HAP-1 (cell line): ENCODE data around the gene DNAJC3.

Experiments
- DNase-seq, 2 experiments: peaks; one replicate each; pipeline ENCODE4 v3.0.0-alpha.2; 2016 to 2020; ENCODE audit warnings: low spot score in 2 of 2
- H3K27me3 ChIP-seq: fragments of 250-450 bp; sonication (Bioruptor Pico); 2 replicates; pipeline ENCODE4 v1.5.1; 2020; ENCODE audit warnings: low read depth, mild to moderate bottlenecking, moderate library complexity
- H3K36me3 ChIP-seq: fragments of 250-450 bp; sonication (Bioruptor Pico); replicated peaks from 2 replicates; pipeline ENCODE4 v1.5.1; 2020; ENCODE audit warnings: mild to moderate bottlenecking
- H3K4me1 ChIP-seq: fragments of 250-450 bp; sonication (Bioruptor Pico); 2 replicates; pipeline ENCODE4 v1.5.1; 2020; ENCODE audit warnings: mild to moderate bottlenecking
- H3K4me3 ChIP-seq: fragments of 250-450 bp; sonication (Bioruptor Pico); 2 replicates; pipeline ENCODE4 v1.5.1; 2020; ENCODE audit warnings: mild to moderate bottlenecking, moderate library complexity
- H3K9me3 ChIP-seq: fragments of 250-450 bp; sonication (Bioruptor Pico); 2 replicates; pipeline ENCODE4 v1.5.1; 2020; ENCODE audit warnings: mild to moderate bottlenecking, moderate library complexity
- in situ Hi-C: fragments of 300-500 bp; cut with MboI; formaldehyde crosslinking; loops from 3 replicates; pipeline ENCODE4 v1.14.3; 2020; ENCODE audit warnings: low sequenced_read_pairs, inconsistent platforms, mixed read lengths

The DNAJC3 gene, protein sequence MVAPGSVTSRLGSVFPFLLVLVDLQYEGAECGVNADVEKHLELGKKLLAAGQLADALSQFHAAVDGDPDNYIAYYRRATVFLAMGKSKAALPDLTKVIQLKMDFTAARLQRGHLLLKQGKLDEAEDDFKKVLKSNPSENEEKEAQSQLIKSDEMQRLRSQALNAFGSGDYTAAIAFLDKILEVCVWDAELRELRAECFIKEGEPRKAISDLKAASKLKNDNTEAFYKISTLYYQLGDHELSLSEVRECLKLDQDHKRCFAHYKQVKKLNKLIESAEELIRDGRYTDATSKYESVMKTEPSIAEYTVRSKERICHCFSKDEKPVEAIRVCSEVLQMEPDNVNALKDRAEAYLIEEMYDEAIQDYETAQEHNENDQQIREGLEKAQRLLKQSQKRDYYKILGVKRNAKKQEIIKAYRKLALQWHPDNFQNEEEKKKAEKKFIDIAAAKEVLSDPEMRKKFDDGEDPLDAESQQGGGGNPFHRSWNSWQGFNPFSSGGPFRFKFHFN

DNA sequence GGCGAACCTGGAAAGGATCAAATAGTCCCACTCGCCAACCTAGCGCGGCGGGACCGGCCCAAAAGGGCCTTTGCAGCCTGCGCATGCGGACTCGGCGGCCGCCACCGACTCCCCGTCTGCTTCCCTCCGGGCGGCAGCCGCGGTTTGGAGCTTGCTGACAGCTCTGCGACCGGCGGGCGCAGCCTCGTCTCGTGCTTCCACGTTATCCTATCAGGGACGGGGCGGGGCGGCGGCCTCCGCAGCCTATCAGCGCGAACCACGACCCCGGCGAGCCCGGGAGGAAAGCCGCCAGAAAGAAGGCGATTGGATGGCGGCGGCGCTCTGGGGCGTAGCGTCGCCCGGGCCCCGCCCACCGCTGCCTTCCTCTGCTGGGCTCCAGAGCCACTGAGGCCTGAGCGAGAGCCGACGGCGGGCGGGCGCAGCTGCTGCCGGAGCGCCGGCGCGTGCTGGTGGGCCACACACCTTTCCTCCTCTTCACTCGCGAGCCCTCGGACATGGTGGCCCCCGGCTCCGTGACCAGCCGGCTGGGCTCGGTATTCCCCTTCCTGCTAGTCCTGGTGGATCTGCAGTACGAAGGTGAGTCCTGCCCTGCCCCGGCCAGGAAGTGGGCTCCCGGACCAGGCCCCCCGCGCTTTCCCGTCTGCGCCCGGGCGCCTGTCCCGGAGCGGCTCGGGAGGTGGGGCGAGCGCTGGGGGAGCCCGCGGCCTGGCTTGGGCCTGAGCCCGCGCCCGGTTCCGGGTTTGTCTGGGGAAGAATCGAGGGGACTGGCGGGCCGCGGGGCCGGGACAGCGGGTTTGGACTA is at the start of gene DNAJC3:
Gene DNAJC3 (plus strand): TSS at position 378 of the 802 bp plus-strand sequence. CDS start 117 bp downstream, at position 495.
- H3K36me3 ChIP-seq: no peaks in the 10 kb centered on the region
- in situ Hi-C loops: no loop called here
- H3K27me3 ChIP-seq: no peaks in the 10 kb centered on the region
- H3K4me3 ChIP-seq: peak within 1 kb of the TSS; percentile 68
- no peaks in the 10 kb centered on the region for H3K9me3 ChIP-seq
- H3K4me1 ChIP-seq: peaks cover 21% of the 10 kb centered on the region
- DNase-seq: peak; percentile 94 to 99

DNA sequence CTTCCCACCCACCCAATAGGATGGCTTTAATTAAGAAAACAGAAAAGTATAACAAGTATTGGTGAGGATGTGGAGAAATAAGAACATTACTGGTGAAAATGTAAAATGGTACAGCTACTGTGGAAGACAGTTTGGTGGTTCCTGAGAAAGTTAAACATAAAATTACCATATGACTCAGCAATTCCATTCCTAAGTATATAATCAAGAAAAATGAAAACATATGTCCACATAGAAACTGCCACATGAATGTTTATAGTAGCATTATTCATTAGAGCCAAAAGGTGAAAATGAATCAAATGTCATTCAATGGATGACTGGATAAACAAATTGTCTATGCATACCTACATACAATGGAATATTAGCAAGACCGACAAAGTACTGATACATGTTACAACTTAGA is 49.3 kb upstream of the DNAJC3 start:
- in situ Hi-C loops: no loop called here
- DNase-seq: no peak
- Histone ChIP-seq H3K9me3 (no peaks in the 10 kb centered on the region), H3K4me3 (no peak overlapping the region), H3K27me3 (no peaks in the 10 kb centered on the region), H3K36me3 (peaks cover 74% of the 10 kb centered on the region), H3K4me1 (no peaks in the 10 kb centered on the region)

DNA sequence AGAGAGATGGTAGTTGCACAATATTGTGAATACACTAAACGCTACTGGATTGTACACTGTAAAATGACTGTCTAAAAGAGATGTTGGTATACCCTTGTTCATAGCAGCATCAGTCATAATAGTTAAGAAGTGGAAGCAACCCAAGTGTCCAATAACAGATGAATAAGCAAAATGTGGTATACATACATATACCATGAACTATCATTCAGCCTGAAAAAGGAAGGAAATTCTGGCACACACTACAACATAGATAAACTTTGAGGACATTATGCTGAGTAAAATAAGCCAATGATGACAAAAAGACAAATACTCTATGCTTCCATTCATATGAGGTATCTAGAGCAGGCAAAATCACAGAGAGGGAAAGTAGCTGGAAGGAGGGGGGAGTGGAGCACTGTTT is 48.5 kb upstream of the DNAJC3 start:
- no peaks in the 10 kb centered on the region for H3K4me1 ChIP-seq
- no peak overlapping the region for H3K4me3 ChIP-seq
- in situ Hi-C loops: no loop called here
- H3K9me3 ChIP-seq: no peaks in the 10 kb centered on the region
- peaks cover 72% of the 10 kb centered on the region for H3K36me3 ChIP-seq
- no peaks in the 10 kb centered on the region for H3K27me3 ChIP-seq
- no peak for DNase-seq

DNA sequence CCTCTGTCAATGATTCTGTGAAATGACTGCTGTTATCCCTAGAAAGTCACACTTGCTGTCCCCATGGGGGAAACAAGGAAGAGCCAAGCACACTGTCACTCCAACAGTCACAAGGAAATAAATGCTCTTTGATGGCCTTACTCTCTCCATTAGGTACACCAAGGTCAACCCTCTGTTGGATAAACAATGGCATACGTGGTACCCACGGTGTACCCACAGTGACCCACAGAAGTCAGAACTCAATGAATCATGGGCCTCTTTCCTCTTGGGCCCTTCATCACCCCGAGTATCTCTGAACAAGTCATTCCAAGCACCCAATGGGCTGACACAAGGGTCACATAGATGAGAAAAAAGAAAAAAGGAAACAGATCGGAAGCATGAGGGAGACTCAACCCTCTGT is 47.9 kb upstream of the DNAJC3 start:
- Histone ChIP-seq H3K4me1 (no peaks in the 10 kb centered on the region), H3K9me3 (no peaks in the 10 kb centered on the region), H3K4me3 (no peak overlapping the region), H3K27me3 (no peaks in the 10 kb centered on the region), H3K36me3 (peaks cover 69% of the 10 kb centered on the region)
- in situ Hi-C loops: no loop called here
- no peak for DNase-seq

DNA sequence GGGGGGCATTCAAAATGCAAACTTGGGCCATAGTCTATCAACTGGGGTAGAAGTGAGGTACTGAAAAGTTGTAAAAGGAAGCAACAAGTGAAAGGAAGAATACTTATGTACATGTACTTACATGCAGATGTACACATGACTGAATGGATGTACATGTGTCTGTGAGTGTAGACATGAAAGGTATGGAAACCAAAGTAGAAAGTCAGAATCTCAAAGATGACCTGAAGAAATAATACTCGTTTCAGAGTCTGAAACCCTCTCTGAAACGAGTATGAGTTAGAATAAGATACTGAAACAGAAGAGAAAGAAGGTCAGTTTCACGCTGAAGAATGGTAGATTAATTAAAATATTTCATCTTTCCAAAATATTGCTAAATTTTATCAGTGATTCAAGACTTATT is 46.3 kb upstream of the DNAJC3 start:
- Histone ChIP-seq H3K27me3 (no peaks in the 10 kb centered on the region), H3K4me3 (no peak overlapping the region), H3K9me3 (no peaks in the 10 kb centered on the region), H3K4me1 (no peaks in the 10 kb centered on the region), H3K36me3 (peaks cover 70% of the 10 kb centered on the region)
- no peak for DNase-seq
- in situ Hi-C loops: no loop called here

DNA sequence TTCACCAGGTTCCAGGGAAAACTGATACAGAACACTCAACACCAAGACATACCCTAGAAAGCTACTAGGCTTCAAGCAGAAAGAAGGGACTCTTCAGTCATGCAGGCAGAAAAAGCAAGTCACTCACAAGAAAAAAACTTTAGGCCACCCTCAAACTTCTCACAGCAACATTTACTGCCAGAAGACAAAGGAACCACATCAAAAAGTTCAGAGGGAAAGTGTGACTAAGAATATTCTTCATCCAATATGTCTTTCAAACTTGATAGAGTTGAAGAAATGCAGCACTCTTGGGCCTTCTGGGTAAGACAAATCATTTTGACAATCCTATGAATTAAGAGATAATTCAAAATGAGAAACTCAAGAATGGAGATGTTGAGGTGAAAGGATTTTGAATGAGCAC is 40.1 kb upstream of the DNAJC3 start:
- in situ Hi-C loops: no loop called here

DNA sequence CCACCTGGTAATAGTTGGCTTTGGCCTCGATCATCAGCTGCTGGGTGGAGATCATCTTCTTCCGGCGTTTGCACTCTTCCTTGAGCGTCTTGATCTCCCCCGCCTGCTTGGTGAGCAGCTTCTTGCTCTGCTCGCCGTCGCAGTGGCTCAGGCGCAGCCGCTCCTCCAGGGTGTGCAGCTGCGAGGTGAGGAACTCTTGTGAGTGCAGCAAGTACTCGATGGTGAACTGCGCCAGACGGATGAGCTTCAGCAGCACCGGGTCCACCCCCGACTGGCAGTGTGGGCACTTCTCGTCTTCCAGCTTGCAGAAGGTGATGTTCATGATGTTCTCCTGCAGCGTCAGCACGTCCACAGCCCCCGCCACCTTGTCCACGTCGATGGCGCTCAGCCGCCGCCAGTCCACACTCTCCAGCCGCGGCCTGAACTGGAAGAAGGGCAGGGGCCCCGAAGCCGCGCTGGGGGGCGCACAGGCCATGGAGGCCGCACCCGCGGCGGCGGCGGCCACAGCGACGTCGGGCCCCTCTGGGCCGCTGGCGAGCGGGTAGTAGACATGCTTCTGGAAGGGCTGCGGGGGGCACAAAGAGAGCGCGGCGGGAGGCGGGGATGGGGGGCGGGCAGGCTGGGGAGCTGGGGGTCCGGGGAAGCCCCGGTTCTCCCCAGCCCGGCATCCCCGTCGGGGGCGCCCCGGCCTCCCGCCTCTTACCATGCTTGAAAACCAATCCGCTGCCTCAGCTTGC is 35.5 kb upstream of the DNAJC3 start:
- in situ Hi-C loops: no loop called here
- no peaks in the 10 kb centered on the region for H3K27me3 ChIP-seq
- H3K4me3 ChIP-seq: no peak overlapping the region
- no peaks in the 10 kb centered on the region for H3K9me3 ChIP-seq
- peaks cover 5% of the 10 kb centered on the region; the same call in 1 of the 2 replicates for H3K4me1 ChIP-seq
- DNase-seq: no peak
- H3K36me3 ChIP-seq: peaks cover 26% of the 10 kb centered on the region

More for the DNA sequence above, 40.1 kb upstream of the DNAJC3 start:
- H3K9me3 ChIP-seq: no peaks in the 10 kb centered on the region
- no peaks in the 10 kb centered on the region for H3K27me3 ChIP-seq
- DNase-seq: no peak
- peaks cover 50% of the 10 kb centered on the region for H3K36me3 ChIP-seq
- no peaks in the 10 kb centered on the region for H3K4me1 ChIP-seq
- no peak overlapping the region for H3K4me3 ChIP-seq

DNA sequence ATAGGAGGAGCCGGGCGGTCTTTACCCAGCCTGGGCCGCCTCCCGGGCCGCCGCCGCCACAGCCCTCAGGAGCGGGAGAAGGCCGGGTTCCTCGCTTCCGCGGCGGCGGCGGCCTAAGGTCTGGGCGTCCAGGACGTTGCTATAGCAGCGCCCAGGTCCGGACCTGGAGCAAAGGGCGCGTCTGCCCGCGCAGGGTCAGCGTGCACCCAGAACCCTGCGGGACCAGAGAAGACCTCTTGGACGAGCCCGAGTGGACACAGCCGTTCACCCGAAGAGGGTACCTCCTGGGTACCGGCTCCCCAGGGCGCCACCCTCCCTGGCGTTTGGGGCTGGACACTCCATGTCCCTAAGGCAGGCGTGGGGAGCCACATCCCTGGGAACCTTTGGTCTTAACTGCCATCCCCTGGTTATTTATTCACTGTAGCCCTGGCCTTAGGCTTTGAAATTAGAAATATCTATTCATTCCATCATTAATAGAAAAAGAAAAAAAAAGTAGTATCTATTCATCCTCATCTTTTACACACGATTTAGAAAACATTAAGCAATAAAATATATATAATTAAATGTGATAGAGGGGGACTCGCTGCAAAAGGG is 34.8 kb upstream of the DNAJC3 start:
- in situ Hi-C loops: no loop called here

DNA sequence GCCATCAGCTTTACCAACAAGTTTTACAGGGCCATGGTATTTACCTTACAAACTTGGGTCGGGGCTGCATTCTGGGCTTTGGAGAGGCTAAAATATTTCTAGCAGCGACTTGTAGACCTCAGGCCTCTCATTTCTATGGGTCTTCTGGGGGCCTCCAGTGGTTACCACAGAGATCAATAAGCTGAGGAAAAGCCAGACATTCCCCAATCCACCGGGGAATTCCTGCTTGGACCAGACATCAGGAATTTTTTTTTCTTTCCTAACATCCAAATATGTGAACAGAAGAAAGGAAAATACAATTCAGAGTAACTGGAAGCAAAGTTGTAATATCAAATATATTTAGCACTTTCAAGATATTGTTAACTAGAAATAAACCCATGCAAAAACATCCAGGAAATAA is 33.9 kb upstream of the DNAJC3 start:
- Histone ChIP-seq H3K27me3 (no peaks in the 10 kb centered on the region), H3K4me1 (peaks cover 5% of the 10 kb centered on the region; the same call in 1 of the 2 replicates), H3K9me3 (no peaks in the 10 kb centered on the region), H3K4me3 (peak overlapping the region; percentile 59), H3K36me3 (peaks cover 17% of the 10 kb centered on the region)
- in situ Hi-C loops: no loop called here
- peak; percentile 39 to 43 for DNase-seq

More for the DNA sequence above, 34.8 kb upstream of the DNAJC3 start:
- H3K4me1 ChIP-seq: peaks cover 5% of the 10 kb centered on the region; the same call in 1 of the 2 replicates
- H3K27me3 ChIP-seq: no peaks in the 10 kb centered on the region
- no peaks in the 10 kb centered on the region for H3K9me3 ChIP-seq
- DNase-seq: no peak
- H3K4me3 ChIP-seq: peak overlapping the region; percentile 59
- H3K36me3 ChIP-seq: peaks cover 19% of the 10 kb centered on the region

DNA sequence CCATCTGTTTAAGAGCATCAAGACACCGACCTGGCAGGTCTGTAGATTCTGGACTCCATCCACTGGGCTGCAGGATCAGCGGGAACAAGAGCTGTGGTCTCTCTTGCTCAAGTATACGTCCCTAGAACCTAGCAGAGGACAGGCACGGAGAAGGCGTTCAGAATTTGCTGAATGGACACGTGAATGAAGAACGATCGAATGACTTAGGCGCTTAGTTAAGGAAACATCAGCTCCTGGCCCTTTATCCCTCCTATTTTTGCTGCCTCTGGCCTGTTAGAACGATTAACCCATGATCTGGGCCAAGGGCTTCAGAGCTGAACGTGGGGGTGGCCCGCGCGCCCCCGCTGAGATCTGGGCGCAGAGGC is 33.4 kb upstream of the DNAJC3 start:
- Histone ChIP-seq H3K4me3 (peak overlapping the region; percentile 59), H3K36me3 (peaks cover 16% of the 10 kb centered on the region), H3K9me3 (no peaks in the 10 kb centered on the region), H3K27me3 (no peaks in the 10 kb centered on the region), H3K4me1 (peaks cover 5% of the 10 kb centered on the region; the same call in 1 of the 2 replicates)
- in situ Hi-C loops: no loop called here
- DNase-seq: peak; percentile 36 to 48

DNA sequence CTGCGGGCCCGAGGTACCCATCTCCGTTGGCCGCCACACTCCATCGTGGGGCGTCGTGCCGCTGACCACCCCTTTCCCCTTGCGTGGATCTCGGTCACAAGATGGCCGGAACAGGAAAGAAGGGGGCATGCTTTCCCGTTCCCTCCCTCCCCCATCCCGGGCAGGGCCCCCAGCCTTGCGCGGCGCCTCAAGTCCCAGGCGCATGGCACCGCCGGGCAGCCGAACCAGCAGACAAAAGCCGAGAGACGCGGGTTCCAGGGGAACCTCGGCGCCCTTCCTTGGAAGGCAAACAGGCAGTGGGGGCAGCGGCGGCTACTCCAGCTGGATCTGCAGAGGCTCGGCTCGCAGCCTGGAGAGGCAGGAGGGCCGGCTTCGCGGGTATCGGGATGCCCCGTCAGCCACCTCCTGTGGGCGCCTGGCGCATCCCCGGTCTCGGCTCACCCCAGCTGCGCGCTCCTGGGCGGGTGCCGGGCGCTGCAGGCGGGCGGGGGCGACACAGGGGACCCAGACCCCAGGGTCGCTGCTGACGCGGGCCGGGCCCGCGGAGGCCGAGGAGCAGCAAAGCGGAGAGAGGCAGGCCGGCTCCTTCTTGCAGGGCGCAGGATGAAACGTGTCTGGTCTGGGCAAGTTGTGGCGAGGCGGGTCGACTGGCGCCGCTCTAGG is 32.9 kb upstream of the DNAJC3 start:
- in situ Hi-C loops: no loop called here
- peaks cover 12% of the 10 kb centered on the region for H3K36me3 ChIP-seq
- no peaks in the 10 kb centered on the region for H3K9me3 ChIP-seq
- H3K4me3 ChIP-seq: peak overlapping the region; percentile 59
- no peaks in the 10 kb centered on the region for H3K27me3 ChIP-seq
- DNase-seq: peak; percentile 11 to 52
- H3K4me1 ChIP-seq: peaks cover 5% of the 10 kb centered on the region; the same call in 1 of the 2 replicates

DNA sequence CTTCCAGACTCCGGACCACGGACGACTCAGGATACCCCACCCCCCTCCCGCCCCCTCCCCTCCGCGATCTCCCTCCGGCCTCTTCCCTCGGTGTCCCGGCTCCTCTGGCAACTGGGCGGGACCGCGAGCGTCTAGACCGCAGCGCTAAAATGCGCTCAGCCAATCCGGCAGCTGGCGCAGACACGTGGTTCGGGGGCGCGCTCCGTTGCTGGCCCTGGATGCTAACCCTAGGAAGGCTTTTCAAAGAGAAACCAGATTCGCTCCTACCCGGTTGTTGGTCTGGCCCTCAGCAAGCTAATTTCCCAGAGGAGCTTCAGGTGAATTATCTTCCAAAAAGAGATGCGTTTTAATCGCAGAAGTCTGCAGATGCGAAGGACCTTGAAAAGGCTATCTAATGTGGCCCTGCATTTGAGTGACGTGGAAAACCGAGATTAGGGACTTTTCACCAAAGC is 32.3 kb upstream of the DNAJC3 start, which contains the start of gene DZIP1:
Gene DZIP1 (minus strand): TSS at position 106 of the 452 bp plus-strand sequence. CDS start 2,677 bp downstream, outside the sequence.
- Histone ChIP-seq H3K4me3 (peak within 1 kb of the TSS; percentile 59), H3K27me3 (no peaks in the 10 kb centered on the region), H3K9me3 (no peaks in the 10 kb centered on the region), H3K36me3 (peaks cover 11% of the 10 kb centered on the region), H3K4me1 (peaks cover 5% of the 10 kb centered on the region; the same call in 1 of the 2 replicates)
- in situ Hi-C loops: no loop called here
- peak; percentile 80 to 93 for DNase-seq
